Activated CD4-positive, alpha-beta T cell treated with anti-CD3 and anti-CD28 coated beads, Interleukin-2, amount 10 ng/mL, durations not matched to agents 7 days and 5 days (primary cell): ENCODE results near the gene TBL3. TPM values are rescaled to one million over a fixed set of nuclear protein-coding genes. Genes with fewer than 3 reads are reported as not detected.
A peak's percentile ranks its signal among the peaks of the same experiment; 100 is the strongest.
"Not testable (repeated sequence)": the region's sequence is repeated elsewhere in the genome, so short reads cannot be mapped to it uniquely, and the experiment has no call there.

Experiments
- CTCF ChIA-PET: fragments of 350-600 bp; sonication (Branson Sonifier 250); formaldehyde crosslinking; loops from one replicate; lab custom pipeline; 2021; ENCODE audit warnings: antibody characterized with exemption; lab: Charles Lee
- POLR2A ChIA-PET: fragments of 350-600 bp; sonication (Branson Sonifier 250); formaldehyde crosslinking; loops from one replicate; lab custom pipeline; 2021; ENCODE audit warnings: antibody characterized with exemption; lab: Charles Lee
- DNase-seq: peaks from one replicate; pipeline ENCODE4 v3.0.0-alpha.2; 2020
- H3K27ac Mint-ChIP-seq: one replicate; pipeline ENCODE4 v1.8.0; 2021; ENCODE audit warnings: mild to moderate bottlenecking, moderate library complexity, mixed read lengths
- H3K27me3 Mint-ChIP-seq: one replicate; pipeline ENCODE4 v1.8.0; 2021; ENCODE audit warnings: mixed read lengths
- H3K36me3 Mint-ChIP-seq: one replicate; pipeline ENCODE4 v1.8.0; 2021; ENCODE audit warnings: low read depth, mixed read lengths
- H3K4me1 Mint-ChIP-seq: one replicate; pipeline ENCODE4 v1.8.0; 2021; ENCODE audit warnings: mixed read lengths
- H3K4me3 Mint-ChIP-seq: one replicate; pipeline ENCODE4 v1.8.0; 2021; ENCODE audit warnings: mild to moderate bottlenecking, moderate library complexity, mixed read lengths
- H3K9me3 Mint-ChIP-seq: one replicate; pipeline ENCODE4 v1.8.0; 2021; ENCODE audit warnings: mixed read lengths
- total RNA-seq, 2 experiments: library from RNA; stranded (reverse); gene quantifications; one replicate each; pipeline ENCODE4 v1.2.3, GENCODE V29; 2021

The TBL3 gene
- total RNA-seq, 2 experiments from 2014 or later: 26.1 to 27.0 TPM

- Mint-ChIP-seq H3K27me3 (no peaks in the 10 kb centered on the region), H3K4me1 (peaks cover 13% of the 10 kb centered on the region), H3K9me3 (no peaks in the 10 kb centered on the region), H3K27ac (no peak overlapping the region), H3K4me3 (no peak overlapping the region), H3K36me3 (peaks cover 6% of the 10 kb centered on the region)
- no peak for DNase-seq
- ChIA-PET CTCF (interaction anchor here (0.9 kb wide), 1 partner anchor 13 kb away, joined by 3 read pairs; no protein-coding TSS in a partner anchor), POLR2A (no interaction called here)
These were observed 33.5 kb upstream of the TBL3 start for GRCh38 chr16:1938316-1938715.

- Mint-ChIP-seq H3K4me1 (peaks cover 17% of the 10 kb centered on the region), H3K27me3 (no peaks in the 10 kb centered on the region), H3K27ac (peak overlapping the region; percentile 41), H3K36me3 (peaks cover 6% of the 10 kb centered on the region), H3K4me3 (no peak overlapping the region), H3K9me3 (no peaks in the 10 kb centered on the region)
- CTCF ChIA-PET: no interaction called here
- DNase-seq: no peak
- POLR2A ChIA-PET: no interaction called here
These were observed 32.9 kb upstream of the TBL3 start for GRCh38 chr16:1938910-1939309.

DNA sequence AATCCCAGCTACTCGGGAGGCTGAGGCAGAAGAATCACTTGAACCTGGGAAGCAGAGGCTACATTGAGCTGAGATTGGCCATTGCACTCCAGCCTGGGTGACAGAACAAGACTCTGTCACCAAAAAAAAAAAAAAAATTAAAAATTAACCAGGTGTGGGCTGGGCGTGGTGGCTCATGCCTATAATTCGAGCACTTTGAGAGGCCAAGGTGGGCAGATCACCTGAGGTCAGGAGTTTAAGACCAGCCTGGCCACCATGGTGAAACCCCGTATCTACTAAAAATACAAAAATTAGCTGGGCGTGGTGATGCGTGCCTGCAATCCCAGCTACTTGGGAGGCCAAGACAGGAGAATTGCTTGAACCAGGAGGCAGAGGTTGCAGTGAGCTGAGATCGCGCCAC, 32.0 kb upstream of the TBL3 start:
- CTCF ChIA-PET: interaction anchor here (0.6 kb wide), 2 partner anchors 15 to 323 kb away, joined by 3 read pairs; partner anchors contain the start of gene RPL3L
- H3K9me3 Mint-ChIP-seq, H3K36me3 Mint-ChIP-seq, H3K27me3 Mint-ChIP-seq, POLR2A ChIA-PET, DNase-seq, H3K27ac Mint-ChIP-seq, H3K4me3 Mint-ChIP-seq: not testable (repeated sequence)
- peaks cover 24% of the 10 kb centered on the region for H3K4me1 Mint-ChIP-seq

DNA sequence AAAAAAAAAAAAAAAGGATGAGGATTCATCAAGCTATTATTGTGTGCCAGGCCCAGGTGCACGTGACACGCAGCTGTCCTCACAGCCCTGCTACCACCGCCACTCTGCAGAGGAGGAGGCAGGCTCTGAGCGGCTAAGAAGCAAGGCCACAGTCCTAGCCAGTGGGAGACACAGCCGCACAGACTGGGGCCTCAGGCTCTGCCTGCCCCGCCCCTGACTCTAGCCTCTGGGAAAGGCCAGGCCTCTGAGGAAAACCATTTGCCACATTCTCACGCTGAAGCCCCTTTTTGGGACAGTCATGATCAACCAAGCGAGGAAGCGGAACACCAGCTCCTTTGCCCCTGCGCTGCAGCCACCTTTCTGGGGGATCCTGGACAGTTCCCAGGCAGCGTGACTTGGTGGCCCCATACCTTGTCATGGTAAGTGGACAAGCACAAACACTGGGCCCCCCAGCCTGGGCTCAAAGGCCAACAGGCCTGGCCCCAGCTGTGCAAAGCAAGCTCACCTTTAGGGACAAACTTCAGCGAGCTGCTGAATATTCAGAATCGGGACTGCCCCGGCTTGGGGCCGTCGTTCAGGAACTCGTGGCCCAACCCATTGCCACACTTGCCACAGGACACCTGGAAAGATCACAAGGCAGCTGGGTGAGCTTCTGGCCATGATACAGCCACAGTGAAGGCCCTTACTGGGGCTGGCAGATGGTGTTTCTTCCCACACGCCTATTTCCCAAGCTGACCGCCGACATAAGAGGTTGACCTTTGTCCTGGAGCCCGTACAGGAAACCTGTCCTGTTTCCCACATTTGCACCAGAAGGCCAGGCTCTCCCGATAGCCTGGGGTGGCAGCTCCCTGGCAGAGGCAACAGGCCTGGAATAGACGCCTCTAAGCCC, 31.3 kb upstream of the TBL3 start:
- Mint-ChIP-seq H3K4me3 (no peak overlapping the region), H3K9me3 (no peaks in the 10 kb centered on the region), H3K27ac (no peak overlapping the region), H3K27me3 (no peaks in the 10 kb centered on the region), H3K4me1 (peaks cover 24% of the 10 kb centered on the region), H3K36me3 (peaks cover 6% of the 10 kb centered on the region)
- DNase-seq: no peak
- POLR2A ChIA-PET: no interaction called here
- CTCF ChIA-PET: interaction anchor here (0.5 to 0.6 kb wide), 3 partner anchors 14 to 324 kb away, joined by 3 read pairs; partner anchors contain the start of gene RPL3L

DNA sequence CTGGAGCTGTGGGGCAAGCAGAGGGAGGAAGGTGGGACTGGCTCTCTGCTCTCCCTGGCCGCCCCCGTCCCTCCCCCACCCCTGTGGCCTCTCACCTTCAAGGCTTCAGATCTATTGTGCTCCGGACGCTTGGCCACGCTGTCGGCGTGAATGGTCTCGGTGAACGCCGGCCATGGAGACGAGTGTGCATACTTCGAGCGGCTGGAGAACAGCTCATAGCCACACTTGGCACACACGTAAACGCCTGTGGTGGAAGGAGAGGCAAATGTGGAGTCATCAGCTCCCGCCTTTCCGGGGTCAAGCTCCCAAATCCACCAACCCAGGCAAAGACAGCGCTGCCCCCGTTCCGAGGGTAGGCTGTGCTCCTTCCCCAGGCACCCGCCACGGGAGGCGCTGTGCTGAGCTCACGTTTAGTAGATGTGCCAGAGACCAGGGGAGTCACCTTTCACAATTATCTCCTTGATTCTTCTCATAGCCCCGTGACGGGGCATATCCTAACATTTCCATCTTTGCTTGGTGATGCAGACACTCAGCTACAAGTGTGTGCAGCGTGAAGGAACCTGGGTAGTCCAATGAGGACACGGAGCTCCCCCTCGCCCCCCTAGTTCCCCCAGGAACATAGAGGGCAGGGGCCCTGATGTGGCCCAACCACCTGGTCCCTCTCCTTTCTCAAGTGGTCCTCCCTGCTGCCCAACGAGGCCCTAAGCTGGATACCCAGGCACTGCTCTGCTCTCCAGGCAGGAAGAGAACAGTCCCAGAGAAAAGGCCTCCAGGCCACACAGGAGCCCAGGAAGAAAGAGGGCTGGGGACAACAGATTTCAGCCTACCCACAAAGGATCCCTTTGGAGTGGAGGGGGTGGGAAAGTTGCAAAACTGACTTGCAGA, 30.4 kb upstream of the TBL3 start:
- peak overlapping the region; percentile 17 for H3K27ac Mint-ChIP-seq
- no peaks in the 10 kb centered on the region for H3K27me3 Mint-ChIP-seq
- peaks cover 24% of the 10 kb centered on the region for H3K4me1 Mint-ChIP-seq
- H3K9me3 Mint-ChIP-seq: no peaks in the 10 kb centered on the region
- POLR2A ChIA-PET: no interaction called here
- CTCF ChIA-PET: interaction anchor here (0.8 kb wide), 1 partner anchor 9 kb away, joined by 3 read pairs; no protein-coding TSS in a partner anchor
- DNase-seq: no peak
- H3K36me3 Mint-ChIP-seq: peaks cover 6% of the 10 kb centered on the region
- H3K4me3 Mint-ChIP-seq: peak overlapping the region; percentile 82

GRCh38 chr16:1942047-1942809, 29.6 kb upstream of the TBL3 start:
- Mint-ChIP-seq H3K9me3 (no peaks in the 10 kb centered on the region), H3K4me3 (peak overlapping the region; percentile 82), H3K27ac (peak overlapping the region; percentile 66), H3K36me3 (peaks cover 2% of the 10 kb centered on the region), H3K27me3 (no peaks in the 10 kb centered on the region), H3K4me1 (peaks cover 24% of the 10 kb centered on the region)
- POLR2A ChIA-PET: no interaction called here
- CTCF ChIA-PET: interaction anchor here (0.8 kb wide), 2 partner anchors 10 to 26 kb away, joined by 3 read pairs; no protein-coding TSS in a partner anchor
- DNase-seq: no peak

- Mint-ChIP-seq H3K4me3 (peak within 1 kb of the TSS; percentile 82), H3K9me3 (no peaks in the 10 kb centered on the region), H3K27me3 (no peaks in the 10 kb centered on the region), H3K27ac (peak within 1 kb of the TSS; percentile 82), H3K36me3 (no peaks in the 10 kb centered on the region), H3K4me1 (peaks cover 24% of the 10 kb centered on the region)
- CTCF ChIA-PET: interaction anchor here (0.8 to 1.5 kb wide), 4 partner anchors 22 to 238 kb away, joined by 3 to 7 read pairs (median 3); partner anchors contain the start of genes NOXO1 and RPS2
- DNase-seq: peak; percentile 100
- POLR2A ChIA-PET: no interaction called here
These were observed 28.8 kb upstream of the TBL3 start, which contains the start of gene MSRB1 for GRCh38 chr16:1942810-1943726. Gene MSRB1 (minus strand): TSS chr16:1943199. CDS start chr16:1943156, 43 bp downstream.

DNA sequence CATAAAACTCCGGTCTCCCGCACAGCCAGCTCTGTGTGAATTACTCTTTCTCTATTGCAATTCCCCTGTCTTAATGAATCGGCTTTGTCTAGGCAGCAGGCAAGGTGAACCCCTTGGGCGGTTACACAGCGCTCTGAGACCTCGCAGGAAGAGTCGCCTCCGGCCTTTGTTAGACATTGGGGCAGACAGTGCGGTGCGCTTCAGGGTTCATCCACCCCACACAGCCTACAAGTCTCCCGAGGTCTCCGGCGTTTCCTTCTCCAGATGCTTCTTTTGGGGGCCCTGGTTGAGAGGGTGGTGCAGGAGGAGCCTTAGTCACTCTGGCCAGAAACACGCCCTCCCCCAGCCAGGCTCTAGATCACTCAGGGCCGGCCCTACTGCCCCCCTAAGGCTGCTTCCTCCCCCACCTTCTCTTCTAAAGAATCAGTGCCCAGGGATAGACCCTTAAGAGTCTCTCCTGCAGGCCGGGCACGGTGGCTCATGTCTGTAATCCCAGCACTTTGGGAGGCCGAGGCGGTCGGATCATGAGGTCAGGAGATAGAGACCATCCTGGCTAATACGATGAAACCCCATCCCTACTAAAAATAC, 27.1 kb upstream of the TBL3 start:
- ChIA-PET CTCF (interaction anchor here (0.7 to 1.0 kb wide), 2 partner anchors 162 to 577 kb away, joined by 3 to 4 read pairs; partner anchors contain the start of genes NUBP2 and SPSB3), POLR2A (no interaction called here)
- DNase-seq: no peak
- Mint-ChIP-seq H3K36me3 (no peaks in the 10 kb centered on the region), H3K27me3 (no peaks in the 10 kb centered on the region), H3K4me3 (peak overlapping the region; percentile 82), H3K4me1 (peaks cover 24% of the 10 kb centered on the region), H3K27ac (no peak overlapping the region), H3K9me3 (no peaks in the 10 kb centered on the region)

- Mint-ChIP-seq H3K9me3 (no peaks in the 10 kb centered on the region), H3K4me1 (peaks cover 24% of the 10 kb centered on the region), H3K27ac (no peak overlapping the region), H3K36me3 (no peaks in the 10 kb centered on the region), H3K4me3 (no peak overlapping the region), H3K27me3 (no peaks in the 10 kb centered on the region)
- DNase-seq: no peak
- POLR2A ChIA-PET: no interaction called here
- CTCF ChIA-PET: interaction anchor here (0.5 kb wide), 1 partner anchor 228 kb away, joined by 4 read pairs; no protein-coding TSS in a partner anchor
These were observed 26.1 kb upstream of the TBL3 start for GRCh38 chr16:1945559-1946391.
